Stimulated activated CD8-positive, alpha-beta memory T cell treated with anti-CD3 and anti-CD28 coated beads, Interleukin-12 subunit alpha, Interleukin-12 subunit beta, amount 100 ng/mL, for 24 hours (primary cell): ENCODE data around the gene ADAR.

Experiments
- DNase-seq: peaks from one replicate; pipeline ENCODE4 v3.0.0-alpha.2; 2020; ENCODE audit errors: extremely low read depth

The ADAR gene

DNA sequence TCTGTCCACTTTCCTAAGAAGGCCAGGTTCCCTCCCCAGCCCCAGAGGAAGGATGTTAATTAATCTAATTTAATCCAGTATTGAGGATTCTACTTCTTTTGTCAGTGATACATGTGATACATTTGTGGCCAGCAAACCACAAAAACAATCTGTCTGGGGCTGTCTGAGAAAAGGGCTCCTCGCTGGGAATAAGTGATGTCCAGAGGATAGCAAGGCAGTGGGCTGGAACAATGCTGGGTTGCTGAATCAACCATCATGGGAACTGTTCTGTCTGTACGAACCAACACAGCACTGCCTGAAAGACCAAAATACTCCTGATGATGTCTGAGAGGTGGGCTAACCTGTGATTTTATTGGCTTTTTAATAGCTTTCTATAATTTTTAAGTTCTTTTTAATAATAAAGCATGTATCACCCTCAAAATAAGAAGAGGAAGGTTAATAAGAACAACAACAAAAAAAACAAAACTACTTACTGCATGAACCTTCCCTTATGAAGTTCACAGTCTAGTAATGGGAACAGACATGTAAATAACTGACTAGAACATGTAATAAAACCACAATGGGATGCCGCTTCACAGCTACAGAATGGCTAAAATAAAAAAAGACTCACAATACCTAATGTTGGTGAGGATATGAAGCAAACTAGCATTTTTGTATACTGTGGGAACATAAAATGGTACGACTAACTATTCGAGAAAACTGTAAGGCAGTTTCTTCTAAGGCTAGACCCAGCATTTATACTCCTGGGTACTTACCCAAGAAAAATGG lies 11.4 kb upstream of the ADAR start:
- DNase-seq = no peak

DNA sequence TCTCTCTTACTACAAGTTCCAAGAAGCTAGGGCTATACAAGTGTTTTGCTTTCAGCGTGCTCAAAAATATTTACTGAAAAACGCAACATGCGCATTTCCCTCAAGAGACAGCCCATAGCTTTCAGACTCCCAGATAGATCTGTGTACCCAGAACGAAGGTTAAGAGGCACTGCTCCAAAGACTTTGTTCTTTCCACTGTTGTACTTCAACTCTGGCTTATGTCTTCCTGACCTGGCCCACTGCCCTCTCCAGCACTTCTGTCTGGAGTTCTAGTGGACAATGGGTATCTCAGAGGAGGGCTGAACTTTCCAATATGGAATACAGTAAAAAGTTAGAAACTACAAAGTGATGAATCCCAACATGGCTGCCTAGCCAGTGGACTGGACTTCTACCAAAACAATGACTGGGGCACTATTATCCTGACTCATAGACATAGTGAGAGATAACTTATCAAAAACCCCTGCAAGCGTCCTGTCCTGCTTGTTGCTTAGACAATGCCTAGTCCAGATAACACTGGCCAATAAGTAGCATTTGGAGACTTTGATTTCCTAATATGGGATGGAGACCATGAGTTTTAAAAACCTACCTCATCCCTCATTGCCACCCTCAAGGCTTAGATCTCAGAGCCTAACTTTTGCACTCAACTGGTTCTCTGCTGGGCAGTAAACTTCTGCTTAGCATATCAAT lies 8.8 kb upstream of the ADAR start:
- no peak for DNase-seq

DNA sequence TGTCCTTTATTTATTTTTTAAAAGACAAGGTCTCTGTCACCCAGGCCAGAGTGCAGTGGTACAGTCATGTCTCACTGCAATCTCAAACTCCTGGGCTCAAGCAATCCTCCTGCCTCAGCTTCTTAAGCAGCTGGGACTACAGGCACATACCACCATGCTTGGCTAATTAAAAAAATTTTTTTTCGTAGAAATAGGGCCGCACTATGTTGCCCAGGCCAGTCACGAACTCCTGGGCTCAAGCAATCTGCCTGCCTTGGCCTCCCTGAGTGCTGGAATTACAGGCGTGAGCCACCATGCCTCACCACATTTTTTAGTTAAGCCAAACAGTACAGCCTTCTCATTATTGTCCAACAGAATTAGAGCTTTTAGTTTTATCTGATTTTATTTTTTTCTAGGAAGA lies 7.4 kb upstream of the ADAR start:
- DNase-seq = no peak

DNA sequence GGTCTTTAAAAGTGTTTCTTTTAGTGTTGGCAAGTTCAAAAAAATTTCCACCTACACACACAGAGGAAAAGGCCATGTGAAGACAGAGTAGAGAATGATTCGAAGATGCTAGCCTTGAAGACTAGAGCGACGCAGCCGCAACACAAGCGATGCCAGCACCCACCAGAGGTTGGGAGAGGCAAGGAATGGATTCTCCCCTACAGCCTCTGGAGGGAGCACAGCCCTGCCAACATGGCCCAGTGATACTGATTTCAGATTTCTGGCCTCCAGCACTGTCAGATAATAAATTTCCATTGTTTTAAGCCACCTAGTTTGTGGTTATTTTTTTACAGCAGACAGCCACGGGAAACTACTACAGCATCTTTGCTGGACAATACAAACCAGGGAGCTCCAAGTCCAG lies 6.9 kb upstream of the ADAR start:
- DNase-seq = no peak

GRCh38 chr1:154614247-154614646 lies 6.3 kb upstream of the ADAR start:
- DNase-seq = no peak

DNA sequence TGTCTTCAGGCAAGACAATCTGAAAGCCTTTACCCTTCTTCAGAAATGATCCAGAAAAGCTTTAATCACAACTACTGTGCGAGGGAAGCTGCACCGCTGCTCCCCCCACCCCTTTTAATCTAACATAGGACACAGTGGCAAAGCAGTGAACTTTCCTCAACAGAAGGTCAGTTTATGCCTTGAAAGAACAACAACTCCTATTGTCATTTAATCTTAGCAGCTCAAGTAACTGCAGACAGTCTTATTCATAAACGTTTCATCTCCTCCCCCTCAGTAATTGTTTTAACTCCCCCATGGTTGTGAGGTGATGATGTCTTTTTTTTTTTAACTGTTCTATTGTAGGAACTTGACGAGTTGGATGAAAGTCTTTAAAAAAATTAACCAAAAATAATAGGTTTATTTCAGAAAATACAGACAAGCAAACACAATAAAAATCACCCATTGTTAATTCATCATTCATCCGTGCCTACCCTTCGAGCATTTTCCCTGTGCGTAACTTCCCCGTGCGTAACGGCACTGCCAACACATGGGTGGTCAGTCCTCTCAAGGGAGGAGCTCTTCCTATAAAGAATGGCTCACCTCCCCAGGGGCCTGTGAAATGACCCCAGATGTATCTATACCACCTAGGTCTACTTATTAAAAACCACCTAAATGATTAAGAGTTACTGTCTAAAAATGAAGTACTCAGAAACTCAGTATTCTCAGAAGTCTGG lies 3.3 kb upstream of the ADAR start:
- no peak for DNase-seq

DNA sequence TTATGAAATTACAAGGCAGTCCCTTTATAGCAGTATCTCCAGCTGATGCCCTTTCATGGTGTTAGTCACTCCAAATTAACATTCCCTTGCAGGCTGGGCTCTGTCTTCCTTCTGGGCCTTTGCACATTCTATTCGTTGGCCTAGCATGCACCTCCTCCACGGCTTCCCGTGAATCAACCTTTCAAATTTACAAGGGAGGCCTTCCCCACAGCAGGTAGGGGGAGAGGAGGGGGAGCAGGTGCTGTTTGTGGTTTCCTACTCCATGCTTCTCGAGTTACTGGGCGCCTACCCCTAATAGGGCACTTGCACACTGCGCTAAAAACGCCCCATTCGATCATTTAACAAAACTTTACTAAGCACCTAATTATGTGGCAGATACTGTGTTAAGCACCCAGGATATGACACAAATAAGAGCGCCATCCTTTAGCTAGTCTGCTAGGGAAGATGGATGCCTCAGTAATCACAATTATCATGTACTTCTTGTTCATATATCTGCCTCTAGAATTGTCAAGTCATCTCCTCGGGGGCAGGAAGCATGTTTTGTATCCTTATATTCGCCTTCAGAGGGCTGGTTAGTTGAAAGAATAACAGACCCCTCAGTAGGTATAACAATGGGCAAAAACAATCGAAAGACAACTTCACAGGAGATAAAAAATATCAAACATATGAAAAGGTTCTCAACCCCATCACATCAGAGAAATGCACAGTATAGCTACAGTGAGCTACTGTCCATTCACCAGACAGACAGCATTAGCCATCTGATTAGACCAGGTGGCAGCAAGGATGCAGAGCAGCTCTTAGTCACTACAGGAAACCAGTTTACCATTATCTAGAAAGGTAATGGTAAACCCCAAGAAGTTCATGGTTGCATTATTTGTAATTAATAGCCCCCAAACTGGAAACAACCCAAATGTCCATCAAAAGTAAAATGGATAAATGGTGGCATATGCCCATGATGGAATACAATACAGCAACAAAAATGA lies 1.7 kb upstream of the ADAR start:
- no peak for DNase-seq

DNA sequence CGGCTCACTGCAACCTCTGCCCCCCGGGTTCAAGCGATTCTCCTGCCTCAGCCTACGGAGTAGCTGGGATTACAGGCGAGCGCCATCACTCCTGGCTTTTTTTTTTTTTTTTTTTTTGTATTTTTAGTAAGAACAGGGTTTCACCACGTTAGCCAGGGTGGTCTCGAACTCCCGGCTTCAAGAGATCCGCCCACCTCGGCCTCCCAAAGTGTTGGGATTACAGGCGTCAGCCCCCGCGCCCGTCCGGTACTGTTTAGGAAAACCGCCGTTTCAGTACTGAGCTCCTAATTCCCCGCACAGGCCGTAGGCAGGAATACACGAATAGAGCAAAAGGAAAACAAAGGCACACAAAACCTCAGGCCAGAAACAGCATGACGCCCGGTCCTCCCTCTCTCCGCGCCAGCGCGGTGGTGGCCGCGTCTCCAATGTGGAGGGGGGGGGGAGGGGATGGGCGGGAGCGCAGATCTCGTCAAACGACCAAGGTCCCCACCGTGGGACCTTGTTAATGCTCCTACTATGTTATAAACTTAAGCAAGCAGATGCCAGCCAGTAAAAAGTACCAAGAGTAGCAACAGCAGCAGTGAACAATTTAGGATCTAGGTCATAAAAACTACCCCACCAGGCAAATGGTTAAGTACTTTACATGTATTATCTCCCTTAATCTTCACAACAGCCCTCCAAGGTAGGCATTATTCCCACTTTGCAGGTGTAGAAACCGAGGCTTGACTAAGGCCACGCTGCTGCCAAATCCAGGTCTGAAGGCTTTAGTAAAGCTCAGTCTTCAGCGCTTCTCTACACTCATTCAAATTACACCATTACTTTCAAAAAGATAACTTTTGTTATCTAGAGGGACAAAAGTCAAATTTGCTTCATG lies 648 bp upstream of the ADAR start:
- no peak for DNase-seq

DNA sequence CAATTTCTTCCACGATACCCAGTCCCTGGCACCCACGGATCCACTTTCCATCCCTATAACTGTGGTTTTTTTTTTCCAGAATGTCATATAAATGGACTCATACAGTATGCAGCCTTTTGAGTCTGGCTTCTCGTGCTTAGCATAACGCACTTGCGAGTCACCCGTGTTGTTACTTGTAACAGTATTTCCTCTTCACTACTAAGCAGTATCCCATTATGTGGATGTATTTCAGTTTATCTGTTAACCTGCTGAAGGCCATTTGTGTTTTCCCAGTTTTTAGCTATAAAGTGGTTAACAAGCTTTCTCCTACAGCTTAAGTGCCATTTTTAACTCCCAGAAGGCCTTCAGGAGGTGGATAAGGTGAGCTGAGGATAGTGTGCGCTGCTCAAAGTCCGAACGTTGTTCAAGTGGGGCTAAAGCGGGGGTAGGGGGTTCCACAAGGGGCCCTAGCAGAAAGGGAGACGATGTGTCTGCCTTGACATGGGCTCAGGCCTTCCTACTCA lies 829 bp downstream of the ADAR start:
- no peak for DNase-seq

- no peak for DNase-seq
These were observed 2.5 kb downstream of the ADAR start for GRCh38 chr1:154605534-154605933.

- no peak for DNase-seq
These were observed 4.7 kb downstream of the ADAR start for GRCh38 chr1:154603317-154603716.

DNA sequence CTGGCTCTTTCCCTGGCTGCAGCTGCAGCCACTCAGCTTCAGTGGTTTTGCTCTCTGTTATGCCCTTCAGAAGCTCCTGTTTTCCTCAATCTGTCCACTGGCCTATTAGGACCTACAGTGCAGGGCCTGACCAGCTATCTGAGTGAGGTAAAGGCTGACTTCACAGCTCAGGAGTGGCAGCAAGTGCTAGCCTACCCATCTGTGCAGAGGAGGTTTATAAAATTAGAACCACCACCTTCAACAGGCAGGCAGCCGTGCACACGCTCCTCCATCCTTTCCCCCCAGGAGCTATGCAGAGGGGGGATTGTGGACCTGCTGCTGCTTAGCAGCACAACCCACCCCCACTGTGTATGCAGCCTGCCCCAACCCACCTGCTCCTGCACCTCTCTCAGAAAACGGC lies 8.3 kb downstream of the ADAR start:
- no peak for DNase-seq

DNA sequence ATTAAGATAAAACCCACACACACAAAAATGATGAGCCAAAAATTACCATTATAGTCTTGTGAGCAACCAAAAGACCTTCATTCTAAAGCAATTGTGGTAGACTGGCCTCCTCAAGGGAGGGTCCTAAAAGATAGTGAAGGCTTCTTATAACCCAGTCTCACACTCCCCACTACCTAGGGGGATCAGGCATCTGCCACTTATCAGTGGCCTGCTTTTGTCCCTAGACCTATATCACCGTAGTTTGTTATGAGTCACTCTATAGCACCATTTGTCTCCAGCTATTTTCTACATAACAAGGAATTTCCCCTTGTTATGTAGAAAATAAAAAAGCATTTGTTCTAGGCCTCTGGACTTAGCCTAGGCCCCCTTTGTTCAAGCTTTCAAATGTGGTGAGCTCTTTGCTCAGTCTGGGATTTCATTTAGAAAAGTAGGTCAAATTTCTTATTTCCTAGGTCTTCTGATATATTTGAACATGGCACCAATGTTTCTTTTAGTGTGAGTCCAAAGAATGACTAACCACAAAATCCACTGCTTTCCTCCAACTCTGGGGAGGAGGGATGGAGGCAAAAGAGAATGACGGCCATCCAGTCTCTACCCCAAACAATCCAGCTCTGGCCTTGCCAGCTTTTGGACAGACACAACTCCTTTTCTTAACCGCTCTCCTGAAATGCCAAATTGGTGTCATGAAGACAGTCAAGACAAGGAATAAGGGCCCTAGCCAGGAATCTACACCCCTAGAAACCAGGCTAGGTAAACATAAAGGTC lies 8.9 kb downstream of the ADAR start:
- no peak for DNase-seq

- DNase-seq = no peak
These were observed 12.4 kb downstream of the ADAR start for GRCh38 chr1:154595621-154596020.

GRCh38 chr1:154594811-154595210 lies 13.2 kb downstream of the ADAR start:
- DNase-seq = no peak

DNA sequence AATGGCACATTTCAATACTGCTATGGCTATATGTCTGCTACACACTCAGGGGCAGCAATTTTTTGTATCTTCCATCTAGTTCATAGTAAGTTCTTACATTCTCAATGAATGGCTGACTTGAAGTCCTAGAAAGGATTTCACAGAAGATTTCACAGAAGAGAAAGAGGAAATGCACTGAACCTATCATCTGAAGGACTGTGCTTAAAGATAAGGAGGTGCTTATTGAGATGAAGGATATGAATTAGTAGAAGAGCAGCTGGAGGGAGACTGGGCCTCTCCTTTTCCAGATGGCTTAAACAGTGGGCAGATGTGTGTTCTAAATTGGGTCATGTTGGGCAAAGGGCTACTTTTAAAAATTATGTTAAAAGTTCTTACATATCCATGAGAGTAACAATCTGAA lies 14.6 kb downstream of the ADAR start:
- no peak for DNase-seq

- no peak for DNase-seq
These were observed 16.8 kb downstream of the ADAR start for GRCh38 chr1:154591206-154591605.

DNA sequence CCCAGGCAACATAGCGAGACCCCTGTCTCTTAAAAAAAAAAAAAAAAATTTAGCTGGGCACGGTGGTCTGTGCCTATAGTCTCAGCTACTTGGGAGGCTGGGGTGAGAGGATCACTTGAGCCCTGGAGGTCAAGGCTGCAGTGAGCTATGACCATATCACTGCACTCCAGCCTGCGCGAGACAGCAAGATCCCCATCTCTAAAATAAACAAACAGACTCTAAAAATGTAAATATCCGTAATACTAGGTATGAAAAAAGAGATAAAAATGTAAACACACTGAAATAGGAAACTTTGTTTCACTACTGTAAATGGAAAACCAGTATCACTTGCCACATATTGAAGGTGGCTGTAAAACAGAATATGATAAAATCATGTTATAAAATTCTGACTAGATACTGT lies 17.2 kb downstream of the ADAR start:
- DNase-seq = no peak

DNA sequence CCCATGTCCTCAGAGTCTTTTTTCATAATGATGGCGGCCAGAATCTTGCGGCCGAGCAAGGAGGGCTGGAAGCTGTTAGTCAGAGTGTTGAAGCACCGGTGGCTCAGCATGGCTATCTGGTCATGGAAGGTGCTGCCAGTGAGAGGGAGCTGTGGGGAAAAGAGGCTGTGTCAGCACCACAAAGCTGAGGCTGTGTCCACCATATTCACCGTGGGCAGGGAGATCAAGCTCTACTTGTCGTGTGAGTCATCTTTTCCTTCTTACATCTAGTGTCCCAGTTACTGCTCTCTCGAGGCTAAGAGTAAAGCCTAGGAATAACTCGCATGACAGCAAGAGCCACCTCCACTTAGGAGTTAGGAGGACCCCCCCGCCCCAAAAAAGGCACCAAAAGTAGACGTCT lies 18.2 kb downstream of the ADAR start:
- no peak for DNase-seq

GRCh38 chr1:154586641-154587040 lies 21.3 kb downstream of the ADAR start:
- no peak for DNase-seq
